Endothelial cell of umbilical vein (primary cell): Measurements from ENCODE around the gene SLC30A7. TPM values are rescaled to one million over a fixed set of nuclear protein-coding genes. Genes with fewer than 3 reads are reported as not detected.

Experiments used
- BruUV-seq: library from RNA; stranded (reverse); fragments of 400-500 nt; replicated peaks from 2 replicates; lab custom pipeline; 2021; lab: Mats Ljungman, UMichigan
- CTCF ChIA-PET: fragments of 300-600, 350-600 bp; sonication (Branson Sonifier 250); formaldehyde crosslinking; loops from one replicate; lab custom pipeline; 2021; ENCODE audit warnings: antibody characterized with exemption, inconsistent platforms; lab: Charles Lee
- POLR2A ChIA-PET: fragments of 300-600, 350-600 bp; sonication (Branson Sonifier 250); formaldehyde crosslinking; loops from one replicate; lab custom pipeline; 2021; ENCODE audit warnings: antibody characterized with exemption, inconsistent platforms; lab: Charles Lee
- DNase-seq: peaks from one replicate; pipeline ENCODE4 v3.0.0-alpha.2; 2011; ENCODE audit warnings: low read depth, low spot score
- FAIRE-seq: peaks from 2 replicates; lab custom pipeline; 2011; peaks lifted over from hg19 to GRCh38; lab: Jason Lieb, UNC
- H2AFZ ChIP-seq: 2 replicates; pipeline ENCODE4 v1.6.0; 2012; ENCODE audit warnings: low read depth, low read length, control low read depth, inconsistent platforms
- H3K27ac ChIP-seq: 2 replicates; pipeline ENCODE4 v1.5.1; 2011; ENCODE audit warnings: low read depth, mild to moderate bottlenecking, control low read depth, low read length, moderate library complexity; ENCODE audit not compliant: insufficient read depth
- H3K27me3 ChIP-seq, 2 experiments: 2 replicates each; pipeline versions ENCODE4 v1.6.0 to v1.6.1; 2011; ENCODE audit warnings: low read length in 2 of 2, mixed read lengths in 1 of 2; ENCODE audit not compliant: control insufficient read depth in 2 of 2, insufficient read depth in 2 of 2
- H3K36me3 ChIP-seq, 2 experiments: 2 replicates in 1 of 2; 3 replicates in 1 of 2; pipeline ENCODE4 v1.5.1; 2011; ENCODE audit warnings: low read length in 2 of 2, mild to moderate bottlenecking in 1 of 2, moderate library complexity in 1 of 2; ENCODE audit not compliant: control insufficient read depth in 2 of 2, insufficient read depth in 2 of 2; ENCODE audit errors: extremely low read depth in 1 of 2
- H3K4me1 ChIP-seq: 3 replicates; pipeline ENCODE4 v1.5.1; 2011; ENCODE audit warnings: mild to moderate bottlenecking, low read length; ENCODE audit not compliant: control insufficient read depth, insufficient read depth; ENCODE audit errors: extremely low read depth
- H3K4me2 ChIP-seq: 2 replicates; pipeline ENCODE4 v1.6.1; 2011; ENCODE audit warnings: low read length, control low read depth, mixed read lengths; ENCODE audit not compliant: insufficient read depth
- H3K4me3 ChIP-seq, 3 experiments: fragments of 200-600 bp in 1 of 3; sonication (generic), shearing (Covaris generic) in 1 of 3; replicated peaks in 1 of 3; 2 replicates each; pipeline ENCODE4 v1.5.1; 2011 to 2016; ENCODE audit warnings: control low read depth in 3 of 3, low read length in 3 of 3, mild to moderate bottlenecking in 2 of 3, inconsistent platforms in 1 of 3, low read depth in 1 of 3, moderate library complexity in 1 of 3; ENCODE audit not compliant: insufficient read depth in 1 of 3
- H3K79me2 ChIP-seq: 2 replicates; pipeline ENCODE4 v1.6.0; 2012; ENCODE audit warnings: low read length, inconsistent platforms; ENCODE audit not compliant: control insufficient read depth, insufficient read depth
- H3K9ac ChIP-seq: replicated peaks from 2 replicates; pipeline ENCODE3; 2011; ENCODE audit warnings: low read length, control low read depth; ENCODE audit not compliant: insufficient read depth; ENCODE audit errors: extremely low read depth
- H3K9me1 ChIP-seq: replicated peaks from 3 replicates; pipeline ENCODE4 v1.6.0; 2011; ENCODE audit warnings: mild to moderate bottlenecking, low read length; ENCODE audit not compliant: control insufficient read depth, insufficient read depth; ENCODE audit errors: extremely low read depth
- H3K9me3 ChIP-seq: replicated peaks from 2 replicates; pipeline ENCODE4 v1.5.1; 2012; ENCODE audit warnings: low read length, inconsistent platforms; ENCODE audit not compliant: control insufficient read depth, insufficient read depth
- H4K20me1 ChIP-seq: replicated peaks from 2 replicates; pipeline ENCODE3; 2011; ENCODE audit warnings: mild to moderate bottlenecking, low read length; ENCODE audit not compliant: control insufficient read depth, insufficient read depth; ENCODE audit errors: extremely low read depth
- EZH2 ChIP-seq: IDR thresholded peaks from 2 replicates; pipeline ENCODE4 v1.6.1; 2012; ENCODE audit warnings: borderline replicate concordance, low read depth, mild to moderate bottlenecking, moderate library complexity, low read length, inconsistent platforms; ENCODE audit not compliant: severe bottlenecking
- FOS ChIP-seq: IDR thresholded peaks from 2 replicates; pipeline ENCODE4 v1.6.1; 2011; ENCODE audit warnings: mild to moderate bottlenecking, low read length, moderate library complexity, borderline replicate concordance; ENCODE audit not compliant: insufficient read depth
- GATA2 ChIP-seq: IDR thresholded peaks from 2 replicates; pipeline ENCODE4 v1.7.0; 2011; ENCODE audit warnings: low read depth, mild to moderate bottlenecking, moderate library complexity, mixed read lengths, low read length; ENCODE audit not compliant: insufficient read length, insufficient read depth
- JUN ChIP-seq: IDR thresholded peaks from 2 replicates; pipeline ENCODE4 v1.6.1; 2011; ENCODE audit warnings: borderline replicate concordance, low read depth; ENCODE audit not compliant: insufficient read length, insufficient read depth
- MYC ChIP-seq: IDR thresholded peaks from one replicate; pipeline ENCODE4 v1.6.1; 2011; ENCODE audit warnings: mild to moderate bottlenecking, low read depth, low read length
- POLR2A ChIP-seq: IDR thresholded peaks from 2 replicates; pipeline ENCODE4 v1.6.1; 2012; ENCODE audit warnings: low read depth, mild to moderate bottlenecking, control low read depth, low read length
- POLR2AphosphoS5 ChIP-seq: IDR thresholded peaks from 2 replicates; pipeline ENCODE4 v1.6.1; 2012; ENCODE audit warnings: low read depth, mild to moderate bottlenecking, control low read depth, low read length, moderate library complexity; ENCODE audit not compliant: insufficient read depth
- dilution Hi-C: fragments of 300-500 bp; cut with MboI; formaldehyde crosslinking; loops from one replicate; pipeline ENCODE4 v1.15.0; 2019; ENCODE audit warnings: low sequenced_read_pairs; ENCODE audit not compliant: extremely low pct_ligation_motif_present
- intact Hi-C: fragments of 100-400 bp; cut with micrococcal nuclease; formaldehyde crosslinking; loops from one replicate; pipeline ENCODE4 v1.10.0; 2022
- polyA plus RNA-seq, 4 experiments: library from polyadenylated mRNA; depleted of rRNA in 3 of 4; stranded (reverse) in 3 of 4; unstranded in 1 of 4; fragments of >200 nt; gene quantifications; 2 replicates each; pipeline versions ENCODE4 v1.2.1 to v1.2.3, GENCODE V29; 2011 to 2012; ENCODE audit warnings: missing spikeins in 1 of 4
- total RNA-seq: library from RNA; stranded (reverse); gene quantifications from 2 replicates; pipeline ENCODE4 v1.2.3, GENCODE V29; 2021
- TF ChIP-seq, protein P1 (sequence below), 2 donors: IDR thresholded peaks; 1 replicate in 1 of 2; 2 replicates in 1 of 2; pipeline ENCODE4 v1.5.1; 2011; ENCODE audit warnings: low read length in 2 of 2, mild to moderate bottlenecking in 2 of 2, moderate library complexity in 2 of 2, control low read depth in 1 of 2, inconsistent platforms in 1 of 2, low read depth in 1 of 2; ENCODE audit not compliant: insufficient read depth in 1 of 2; ENCODE audit errors: extremely low read depth in 1 of 2
- TF ChIP-seq, protein P2 (sequence below): IDR thresholded peaks from 2 replicates; pipeline ENCODE4 v1.6.1; 2011; ENCODE audit not compliant: insufficient read depth, insufficient read length

The SLC30A7 gene
- total and polyA plus RNA-seq, 2 donors (not counting 3 experiments of a cell fraction or from before 2014, with no cell fraction given) = 9.3 to 38.6 TPM

DNA sequence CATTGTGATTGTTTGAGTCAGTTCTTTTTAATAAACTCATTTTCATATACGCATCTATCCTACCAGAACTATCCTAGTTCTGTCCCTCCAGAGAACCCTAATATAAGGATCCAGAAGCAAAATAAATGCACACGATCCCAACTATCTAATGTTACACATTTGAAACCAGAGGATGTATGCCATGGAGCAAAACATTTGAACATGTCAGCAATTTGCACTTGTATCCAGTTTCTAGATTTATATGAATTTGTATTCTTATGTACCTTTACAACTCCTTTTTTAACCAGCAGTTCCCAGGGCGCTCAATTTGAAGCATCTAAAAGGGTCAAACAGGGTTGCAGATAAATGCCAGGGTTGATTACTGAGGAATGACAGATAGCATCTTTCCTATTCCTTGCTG lies 3.3 kb upstream of the SLC30A7 start:
- H3K4me3 ChIP-seq = no peak overlapping the region
- intact Hi-C loops = loop anchor here (5.0 to 10.0 kb wide), 2 partner anchors 540 to 758 kb away; partner anchors contain the start of genes CDC14A, SASS6 and TRMT13

More for the DNA sequence above, 3.3 kb upstream of the SLC30A7 start:
- peaks cover 41% of the 10 kb centered on the region for H3K79me2 ChIP-seq
- peaks cover 3% of the 10 kb centered on the region for H3K9me3 ChIP-seq
- no peaks in the 10 kb centered on the region for H3K27me3 ChIP-seq
- no peak for TF ChIP-seq POLR2A
- TF ChIP-seq GATA2 = no peak
- no peak for TF ChIP-seq EZH2
- TF ChIP-seq, protein P1, sequence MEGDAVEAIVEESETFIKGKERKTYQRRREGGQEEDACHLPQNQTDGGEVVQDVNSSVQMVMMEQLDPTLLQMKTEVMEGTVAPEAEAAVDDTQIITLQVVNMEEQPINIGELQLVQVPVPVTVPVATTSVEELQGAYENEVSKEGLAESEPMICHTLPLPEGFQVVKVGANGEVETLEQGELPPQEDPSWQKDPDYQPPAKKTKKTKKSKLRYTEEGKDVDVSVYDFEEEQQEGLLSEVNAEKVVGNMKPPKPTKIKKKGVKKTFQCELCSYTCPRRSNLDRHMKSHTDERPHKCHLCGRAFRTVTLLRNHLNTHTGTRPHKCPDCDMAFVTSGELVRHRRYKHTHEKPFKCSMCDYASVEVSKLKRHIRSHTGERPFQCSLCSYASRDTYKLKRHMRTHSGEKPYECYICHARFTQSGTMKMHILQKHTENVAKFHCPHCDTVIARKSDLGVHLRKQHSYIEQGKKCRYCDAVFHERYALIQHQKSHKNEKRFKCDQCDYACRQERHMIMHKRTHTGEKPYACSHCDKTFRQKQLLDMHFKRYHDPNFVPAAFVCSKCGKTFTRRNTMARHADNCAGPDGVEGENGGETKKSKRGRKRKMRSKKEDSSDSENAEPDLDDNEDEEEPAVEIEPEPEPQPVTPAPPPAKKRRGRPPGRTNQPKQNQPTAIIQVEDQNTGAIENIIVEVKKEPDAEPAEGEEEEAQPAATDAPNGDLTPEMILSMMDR (IDR thresholded peaks at IDR 0.05; ENCODE audit: extremely low read depth in 1 of 2, insufficient read depth in 1 of 2, low read depth in 1 of 2, low read length in 2 of 2) = no peak
- no peak for TF ChIP-seq MYC
- no peak for TF ChIP-seq FOS
- no peak for TF ChIP-seq POLR2AphosphoS5
- TF ChIP-seq, protein P2, sequence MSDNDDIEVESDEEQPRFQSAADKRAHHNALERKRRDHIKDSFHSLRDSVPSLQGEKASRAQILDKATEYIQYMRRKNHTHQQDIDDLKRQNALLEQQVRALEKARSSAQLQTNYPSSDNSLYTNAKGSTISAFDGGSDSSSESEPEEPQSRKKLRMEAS = no peak
- TF ChIP-seq JUN = no peak
- H3K27ac ChIP-seq = no peak overlapping the region
- FAIRE-seq = no peak
- no peak for DNase-seq
- H4K20me1 ChIP-seq = no peaks in the 10 kb centered on the region
- dilution Hi-C loops = no loop called here
- no peaks in the 10 kb centered on the region for H3K9me1 ChIP-seq
- no peak overlapping the region for H3K9ac ChIP-seq
- H3K4me1 ChIP-seq = peaks cover 18% of the 10 kb centered on the region
- H3K36me3 ChIP-seq = no peaks in the 10 kb centered on the region
- no peak overlapping the region for H2AFZ ChIP-seq
- ChIA-PET POLR2A (no interaction called here), CTCF (interaction anchor here (1.3 kb wide), 1 partner anchor 429 kb away, joined by 3 read pairs; no protein-coding TSS in a partner anchor)
- BruUV-seq = no TSS peak
- H3K4me2 ChIP-seq = no peak overlapping the region
